ENCODE measurements around the gene CNPY3.

CNPY3 gene

DNA sequence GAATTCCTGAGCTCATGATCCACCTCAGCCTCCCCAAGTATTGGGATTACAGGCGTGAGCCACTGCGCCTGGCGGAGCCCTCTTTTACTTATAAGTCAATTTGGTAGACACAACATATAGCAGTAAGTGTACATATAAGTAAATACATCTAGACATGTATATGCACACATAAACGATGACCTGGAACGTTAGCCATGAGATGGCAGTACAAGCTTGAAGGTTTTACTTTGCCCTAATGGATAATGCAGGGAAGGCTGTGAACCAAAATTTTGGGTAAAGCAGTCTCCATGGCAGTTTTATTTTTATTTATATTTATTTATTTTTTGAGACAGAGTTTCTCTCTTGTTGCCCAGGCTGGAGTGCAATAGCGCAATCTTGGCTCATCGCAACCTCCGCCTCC lies 28.8 kb downstream of the CNPY3 start:
- Histone ChIP-seq H3K36me3 (ENCODE audit: control insufficient read depth in 2 of 2, insufficient read depth in 2 of 2, low read length in 2 of 2) (peaks cover 0 to 3% of the 10 kb centered on the region in 2 donors), H3K4me3 (ENCODE audit: low read length in 2 of 2) (no peak overlapping the region), H3K9me3 (ENCODE audit: control insufficient read depth in 2 of 2, low read length in 2 of 2) (no peaks in the 10 kb centered on the region), H3K9ac (ENCODE audit: low read length in 2 of 2) (no peak overlapping the region), H3K4me1 (ENCODE audit: control insufficient read depth, insufficient read depth, low read length) (peaks cover 13% of the 10 kb centered on the region), H3K27ac (ENCODE audit: low read length) (no peak overlapping the region), H3K27me3 (ENCODE audit: control insufficient read depth in 1 of 2, insufficient read depth in 2 of 2, low read length in 2 of 2) (no peaks in the 10 kb centered on the region)

DNA sequence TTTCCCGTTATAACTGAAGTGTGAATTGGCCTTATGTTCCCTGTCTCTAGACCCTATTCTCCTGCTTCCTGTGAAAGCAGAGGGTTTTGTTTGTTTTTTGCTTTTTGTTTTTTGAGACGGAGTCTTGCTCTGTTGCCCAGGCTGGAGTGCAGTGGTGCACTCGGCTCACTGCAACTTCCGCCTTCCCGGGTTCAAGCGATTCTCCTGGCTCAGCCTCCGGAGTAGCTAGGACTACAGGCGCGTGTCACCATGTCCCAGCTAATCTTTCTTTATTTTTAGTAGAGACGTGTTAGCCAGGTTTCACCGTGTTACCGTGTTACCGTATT lies 30.6 kb downstream of the CNPY3 start:
- Histone ChIP-seq H3K27ac (ENCODE audit: low read length) (no peak overlapping the region), H3K4me3 (ENCODE audit: low read length in 2 of 2) (peak overlapping the region; percentile 62 to 76), H3K36me3 (ENCODE audit: control insufficient read depth in 2 of 2, insufficient read depth in 2 of 2, low read length in 2 of 2) (peaks cover 5 to 8% of the 10 kb centered on the region in 2 donors), H3K9me3 (ENCODE audit: control insufficient read depth in 2 of 2, low read length in 2 of 2) (no peaks in the 10 kb centered on the region), H3K27me3 (ENCODE audit: control insufficient read depth in 1 of 2, insufficient read depth in 2 of 2, low read length in 2 of 2) (no peaks in the 10 kb centered on the region), H3K4me1 (ENCODE audit: control insufficient read depth, insufficient read depth, low read length) (peaks cover 16% of the 10 kb centered on the region), H3K9ac (ENCODE audit: low read length in 2 of 2) (no peak overlapping the region)

DNA sequence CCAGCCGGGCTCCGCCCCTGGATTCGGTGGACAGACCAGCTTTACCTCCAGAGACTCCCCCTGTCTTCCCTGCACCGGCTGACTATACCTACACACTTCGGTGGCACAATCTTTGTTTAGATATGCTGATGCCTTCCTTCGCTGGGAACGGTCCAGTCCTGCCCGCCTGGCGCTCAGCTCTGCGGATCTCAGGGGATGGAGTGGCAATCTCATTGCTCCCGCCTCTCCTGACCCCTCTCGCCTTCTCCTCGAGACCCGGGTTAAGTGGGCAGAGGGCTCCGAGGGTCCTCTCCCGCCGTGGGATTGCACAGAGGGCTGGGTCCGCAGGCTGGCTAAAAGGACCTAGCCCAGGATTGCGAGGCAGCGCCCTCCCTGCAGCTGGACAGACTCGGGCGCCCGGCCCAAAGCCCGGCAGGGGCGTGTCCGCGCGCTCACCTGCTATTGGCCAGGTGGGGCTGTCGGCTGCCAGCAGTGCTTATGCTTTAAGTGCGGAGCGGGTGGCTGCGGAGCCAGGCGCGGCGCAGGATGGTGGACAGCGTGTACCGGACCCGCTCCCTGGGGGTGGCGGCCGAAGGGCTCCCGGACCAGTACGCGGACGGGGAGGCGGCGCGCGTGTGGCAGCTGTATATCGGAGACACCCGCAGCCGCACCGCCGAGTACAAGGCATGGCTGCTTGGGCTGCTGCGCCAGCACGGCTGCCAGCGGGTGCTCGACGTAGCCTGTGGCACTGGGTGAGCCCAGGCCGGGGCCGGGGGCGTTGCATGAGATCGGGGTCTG lies 31.2 kb downstream of the CNPY3 start, which contains the start of gene GNMT:
Gene GNMT, plus strand, starts transcription at position 512 of the 777 bp plus-strand sequence. Its CDS starts 14 bp downstream, at position 526.
- Histone ChIP-seq H3K4me1 (ENCODE audit: control insufficient read depth, insufficient read depth, low read length) (peaks cover 16% of the 10 kb centered on the region), H3K9me3 (ENCODE audit: control insufficient read depth in 2 of 2, low read length in 2 of 2) (no peaks in the 10 kb centered on the region), H3K9ac (ENCODE audit: low read length in 2 of 2) (peak within 1 kb of the TSS in 1 of 2 donors; percentile 53), H3K27ac (ENCODE audit: low read length) (no peak within 1 kb of the TSS), H3K27me3 (ENCODE audit: control insufficient read depth in 1 of 2, insufficient read depth in 2 of 2, low read length in 2 of 2) (no peaks in the 10 kb centered on the region), H3K4me3 (ENCODE audit: low read length in 2 of 2) (peak within 1 kb of the TSS; percentile 62 to 76), H3K36me3 (ENCODE audit: control insufficient read depth in 2 of 2, insufficient read depth in 2 of 2, low read length in 2 of 2) (peaks cover 6 to 12% of the 10 kb centered on the region in 2 donors)

DNA sequence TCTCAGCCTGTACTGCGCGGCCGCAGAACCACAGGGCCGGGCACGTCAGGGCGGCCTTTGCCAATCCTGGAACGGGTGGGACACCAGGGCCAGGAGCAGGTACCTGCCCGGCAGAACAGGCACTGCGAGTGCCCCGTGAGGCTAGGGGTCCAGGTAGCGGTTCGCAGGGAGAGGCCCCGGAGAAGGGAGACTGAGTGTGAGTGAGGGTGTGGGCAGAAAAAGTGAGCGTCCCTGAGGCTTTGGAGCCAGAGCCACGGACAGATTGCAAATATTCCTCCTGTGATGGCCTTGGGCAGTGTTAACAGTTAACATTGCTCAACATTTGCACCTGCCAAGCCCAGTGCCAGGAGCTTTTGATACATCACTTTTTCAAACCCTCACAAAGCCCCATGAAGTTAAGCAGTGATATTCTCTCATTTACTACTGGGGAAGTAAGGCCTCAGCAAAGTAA lies 31.8 kb downstream of the CNPY3 start:
- H3K4me1 ChIP-seq (ENCODE audit: control insufficient read depth, insufficient read depth, low read length): peaks cover 16% of the 10 kb centered on the region
- H3K9ac ChIP-seq (ENCODE audit: low read length in 2 of 2): no peak overlapping the region
- H3K9me3 ChIP-seq (ENCODE audit: control insufficient read depth in 2 of 2, low read length in 2 of 2): no peaks in the 10 kb centered on the region
- H3K27me3 ChIP-seq (ENCODE audit: control insufficient read depth in 1 of 2, insufficient read depth in 2 of 2, low read length in 2 of 2): no peaks in the 10 kb centered on the region
- H3K4me3 ChIP-seq (ENCODE audit: low read length in 2 of 2): peak overlapping the region; percentile 62 to 76
- no peak overlapping the region for H3K27ac ChIP-seq (ENCODE audit: low read length)
- peaks cover 10 to 13% of the 10 kb centered on the region in 2 donors for H3K36me3 ChIP-seq (ENCODE audit: control insufficient read depth in 2 of 2, insufficient read depth in 2 of 2, low read length in 2 of 2)

DNA sequence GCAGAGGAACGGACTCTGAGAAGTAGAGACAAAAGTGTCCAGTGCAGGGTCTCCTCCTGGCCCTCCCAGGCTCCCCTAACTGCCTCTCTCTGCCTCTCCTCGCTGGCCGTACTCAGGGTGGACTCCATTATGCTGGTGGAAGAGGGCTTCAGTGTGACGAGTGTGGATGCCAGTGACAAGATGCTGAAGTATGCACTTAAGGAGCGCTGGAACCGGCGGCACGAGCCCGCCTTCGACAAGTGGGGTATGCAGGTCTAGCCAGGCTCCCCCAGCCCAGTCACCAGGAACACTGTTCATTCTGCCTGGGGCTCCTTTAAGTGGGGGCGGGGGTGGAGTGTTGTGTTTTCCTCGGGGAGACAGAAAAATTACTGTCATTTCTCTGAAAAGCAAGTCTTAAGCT lies 32.8 kb downstream of the CNPY3 start:
- H3K27me3 ChIP-seq (ENCODE audit: control insufficient read depth in 1 of 2, insufficient read depth in 2 of 2, low read length in 2 of 2): no peaks in the 10 kb centered on the region
- H3K27ac ChIP-seq (ENCODE audit: low read length): no peak overlapping the region
- peaks cover 16% of the 10 kb centered on the region for H3K4me1 ChIP-seq (ENCODE audit: control insufficient read depth, insufficient read depth, low read length)
- H3K36me3 ChIP-seq (ENCODE audit: control insufficient read depth in 2 of 2, insufficient read depth in 2 of 2, low read length in 2 of 2): peaks cover 11 to 20% of the 10 kb centered on the region in 2 donors
- no peak overlapping the region for H3K4me3 ChIP-seq (ENCODE audit: low read length in 2 of 2)
- H3K9me3 ChIP-seq (ENCODE audit: control insufficient read depth in 2 of 2, low read length in 2 of 2): no peaks in the 10 kb centered on the region
- no peak overlapping the region for H3K9ac ChIP-seq (ENCODE audit: low read length in 2 of 2)

DNA sequence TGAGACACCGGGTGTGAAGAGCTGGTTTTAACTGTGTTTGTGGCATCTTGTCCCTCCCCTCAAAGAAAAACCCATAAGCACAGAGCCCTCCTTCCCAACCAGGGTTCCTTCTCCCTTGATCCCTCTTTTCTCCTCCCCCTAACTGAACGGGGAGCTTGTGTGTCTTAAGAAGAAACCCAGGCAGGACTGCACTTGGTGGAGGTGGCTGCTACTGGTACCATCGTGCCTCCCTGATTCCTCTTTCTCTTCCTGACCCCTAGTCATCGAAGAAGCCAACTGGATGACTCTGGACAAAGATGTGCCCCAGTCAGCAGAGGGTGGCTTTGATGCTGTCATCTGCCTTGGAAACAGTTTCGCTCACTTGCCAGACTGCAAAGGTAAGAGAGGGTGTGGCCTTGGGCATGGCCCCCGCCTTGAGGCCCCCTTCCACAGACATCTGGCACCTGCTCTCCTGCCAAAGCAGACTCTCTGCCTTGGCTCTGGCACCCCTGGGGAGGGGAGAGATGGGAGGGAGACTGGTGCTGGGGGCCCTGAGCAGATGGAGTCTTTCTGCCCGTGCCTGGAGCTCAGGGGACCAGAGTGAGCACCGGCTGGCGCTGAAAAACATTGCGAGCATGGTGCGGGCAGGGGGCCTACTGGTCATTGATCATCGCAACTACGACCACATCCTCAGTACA lies 33.4 kb downstream of the CNPY3 start:
- Histone ChIP-seq H3K27me3 (ENCODE audit: control insufficient read depth in 1 of 2, insufficient read depth in 2 of 2, low read length in 2 of 2) (no peaks in the 10 kb centered on the region), H3K9me3 (ENCODE audit: control insufficient read depth in 2 of 2, low read length in 2 of 2) (no peaks in the 10 kb centered on the region), H3K27ac (ENCODE audit: low read length) (no peak overlapping the region), H3K36me3 (ENCODE audit: control insufficient read depth in 2 of 2, insufficient read depth in 2 of 2, low read length in 2 of 2) (peaks cover 15 to 25% of the 10 kb centered on the region in 2 donors), H3K4me3 (ENCODE audit: low read length in 2 of 2) (no peak overlapping the region), H3K4me1 (ENCODE audit: control insufficient read depth, insufficient read depth, low read length) (peaks cover 16% of the 10 kb centered on the region), H3K9ac (ENCODE audit: low read length in 2 of 2) (no peak overlapping the region)

DNA sequence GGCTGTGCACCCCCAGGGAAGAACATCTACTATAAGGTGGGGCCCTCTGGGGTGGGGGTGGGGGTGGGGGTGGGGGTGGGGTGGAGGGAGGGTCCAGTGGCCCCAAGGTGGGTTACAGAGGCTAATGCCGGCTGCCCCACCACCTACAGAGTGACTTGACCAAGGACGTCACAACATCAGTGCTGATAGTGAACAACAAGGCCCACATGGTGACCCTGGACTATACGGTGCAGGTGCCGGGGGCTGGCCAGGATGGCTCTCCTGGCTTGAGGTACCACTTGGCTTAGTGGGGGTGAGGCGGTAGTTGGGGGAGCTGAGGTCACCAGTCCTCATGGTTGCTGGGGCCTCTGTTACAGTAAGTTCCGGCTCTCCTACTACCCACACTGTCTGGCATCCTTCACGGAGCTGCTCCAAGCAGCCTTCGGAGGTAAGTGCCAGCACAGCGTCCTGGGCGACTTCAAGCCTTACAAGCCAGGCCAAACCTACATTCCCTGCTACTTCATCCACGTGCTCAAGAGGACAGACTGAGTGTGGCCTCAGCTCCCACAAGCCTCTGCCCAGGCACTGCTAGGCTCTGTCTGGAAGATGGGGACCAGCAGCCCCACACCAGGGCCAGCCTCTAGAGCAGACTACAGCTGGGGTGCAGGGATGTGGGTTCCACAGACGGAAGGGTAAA lies 34.0 kb downstream of the CNPY3 start:
- Histone ChIP-seq H3K9me3 (ENCODE audit: control insufficient read depth in 2 of 2, low read length in 2 of 2) (no peaks in the 10 kb centered on the region), H3K27ac (ENCODE audit: low read length) (no peak overlapping the region), H3K4me3 (ENCODE audit: low read length in 2 of 2) (no peak overlapping the region), H3K27me3 (ENCODE audit: control insufficient read depth in 1 of 2, insufficient read depth in 2 of 2, low read length in 2 of 2) (no peaks in the 10 kb centered on the region), H3K9ac (ENCODE audit: low read length in 2 of 2) (no peak overlapping the region), H3K4me1 (ENCODE audit: control insufficient read depth, insufficient read depth, low read length) (peaks cover 16% of the 10 kb centered on the region), H3K36me3 (ENCODE audit: control insufficient read depth in 2 of 2, insufficient read depth in 2 of 2, low read length in 2 of 2) (peaks cover 15 to 26% of the 10 kb centered on the region in 2 donors)

DNA sequence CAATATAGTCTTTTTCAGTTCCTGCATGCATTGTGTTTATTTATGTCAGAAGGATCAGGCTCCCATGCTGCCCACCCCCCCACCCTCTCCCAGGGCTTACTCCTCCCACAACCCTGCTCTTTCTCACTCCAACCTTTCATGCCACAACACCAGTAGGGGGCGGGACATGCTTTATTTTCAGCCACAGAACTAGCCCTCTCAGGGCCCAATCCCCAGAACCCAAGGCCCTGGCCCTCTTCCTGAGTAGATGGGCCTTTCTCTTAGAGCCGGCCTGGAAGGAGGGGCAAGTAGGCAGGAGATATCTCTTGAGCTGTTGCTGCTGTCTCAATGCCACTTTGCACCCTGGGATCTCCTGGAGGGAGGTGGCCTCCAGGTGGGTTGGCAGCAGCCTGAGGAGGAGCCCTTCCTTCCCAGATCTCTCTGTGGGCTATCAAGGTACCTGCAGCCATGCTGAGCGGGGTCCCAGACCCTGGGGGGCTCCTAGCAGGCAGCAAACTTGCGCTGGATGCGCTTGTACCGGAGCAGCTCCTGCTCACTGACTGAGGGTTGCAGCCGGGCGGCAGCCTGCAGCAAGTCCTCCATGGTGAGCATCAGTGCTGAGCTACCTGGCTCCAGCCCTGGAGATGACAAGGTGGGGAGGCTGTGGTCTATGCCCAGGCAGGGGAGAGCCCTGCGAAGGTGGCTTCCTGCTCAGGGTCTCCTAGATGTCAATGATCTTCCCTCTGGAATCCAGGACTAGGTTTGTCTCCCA lies 34.8 kb downstream of the CNPY3 start:
- H3K4me1 ChIP-seq (ENCODE audit: control insufficient read depth, insufficient read depth, low read length): peaks cover 16% of the 10 kb centered on the region
- no peaks in the 10 kb centered on the region for H3K9me3 ChIP-seq (ENCODE audit: control insufficient read depth in 2 of 2, low read length in 2 of 2)
- H3K4me3 ChIP-seq (ENCODE audit: low read length in 2 of 2): no peak overlapping the region
- H3K36me3 ChIP-seq (ENCODE audit: control insufficient read depth in 2 of 2, insufficient read depth in 2 of 2, low read length in 2 of 2): peaks cover 22 to 28% of the 10 kb centered on the region in 2 donors
- no peaks in the 10 kb centered on the region for H3K27me3 ChIP-seq (ENCODE audit: control insufficient read depth in 1 of 2, insufficient read depth in 2 of 2, low read length in 2 of 2)
- no peak overlapping the region for H3K9ac ChIP-seq (ENCODE audit: low read length in 2 of 2)
- H3K27ac ChIP-seq (ENCODE audit: low read length): no peak overlapping the region

DNA sequence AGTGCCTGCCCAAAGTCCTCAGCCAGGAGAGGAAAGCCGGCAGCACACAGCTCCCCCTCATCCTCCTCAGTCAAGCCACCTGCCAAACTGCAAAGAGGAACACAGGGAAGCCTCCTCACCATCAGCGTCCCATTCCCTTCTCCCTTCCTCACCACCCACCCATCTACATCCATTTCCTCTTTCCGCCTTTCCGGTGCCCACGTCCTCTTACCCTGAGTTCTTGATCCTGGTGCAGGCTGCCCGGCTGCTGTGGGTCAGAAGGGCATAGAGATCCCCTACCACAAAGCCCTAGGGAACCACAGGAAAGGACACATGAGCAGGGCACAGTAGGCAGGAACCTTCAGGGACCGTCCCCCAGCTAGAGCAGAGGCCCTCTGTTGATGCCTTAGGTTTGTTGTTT lies 37.3 kb downstream of the CNPY3 start:
- H3K27me3 ChIP-seq (ENCODE audit: control insufficient read depth in 1 of 2, insufficient read depth in 2 of 2, low read length in 2 of 2): no peaks in the 10 kb centered on the region
- H3K4me3 ChIP-seq (ENCODE audit: low read length in 2 of 2): no peak overlapping the region
- peaks cover 27 to 34% of the 10 kb centered on the region in 2 donors for H3K36me3 ChIP-seq (ENCODE audit: control insufficient read depth in 2 of 2, insufficient read depth in 2 of 2, low read length in 2 of 2)
- H3K9ac ChIP-seq (ENCODE audit: low read length in 2 of 2): no peak overlapping the region
- no peaks in the 10 kb centered on the region for H3K9me3 ChIP-seq (ENCODE audit: control insufficient read depth in 2 of 2, low read length in 2 of 2)
- H3K27ac ChIP-seq (ENCODE audit: low read length): no peak overlapping the region
- H3K4me1 ChIP-seq (ENCODE audit: control insufficient read depth, insufficient read depth, low read length): peaks cover 3% of the 10 kb centered on the region

DNA sequence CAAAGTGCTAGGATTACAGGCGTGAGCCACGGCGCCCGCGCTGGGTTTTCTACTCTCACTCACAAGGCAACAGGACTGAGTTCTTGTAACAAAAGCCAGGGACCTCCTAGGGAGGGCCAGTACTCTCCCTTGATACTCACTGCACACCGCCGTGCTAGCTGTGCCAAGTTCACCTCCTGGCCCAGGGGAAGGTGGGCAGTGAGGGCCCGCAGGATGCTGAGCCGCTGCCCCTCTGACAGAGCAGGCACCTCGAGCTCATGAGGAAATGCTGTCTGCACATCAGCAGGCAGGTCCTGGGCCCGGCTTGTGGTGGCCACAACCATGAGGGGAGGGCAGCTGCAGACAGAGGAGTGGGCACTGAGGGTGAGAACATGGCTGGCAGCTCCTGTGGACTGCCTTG lies 37.9 kb downstream of the CNPY3 start:
- H3K4me1 ChIP-seq (ENCODE audit: control insufficient read depth, insufficient read depth, low read length): peaks cover 3% of the 10 kb centered on the region
- peaks cover 27 to 33% of the 10 kb centered on the region in 2 donors for H3K36me3 ChIP-seq (ENCODE audit: control insufficient read depth in 2 of 2, insufficient read depth in 2 of 2, low read length in 2 of 2)
- no peaks in the 10 kb centered on the region for H3K27me3 ChIP-seq (ENCODE audit: control insufficient read depth in 1 of 2, insufficient read depth in 2 of 2, low read length in 2 of 2)
- no peak overlapping the region for H3K4me3 ChIP-seq (ENCODE audit: low read length in 2 of 2)
- no peak overlapping the region for H3K27ac ChIP-seq (ENCODE audit: low read length)
- no peaks in the 10 kb centered on the region for H3K9me3 ChIP-seq (ENCODE audit: control insufficient read depth in 2 of 2, low read length in 2 of 2)
- no peak overlapping the region for H3K9ac ChIP-seq (ENCODE audit: low read length in 2 of 2)

Data from stomach smooth muscle (tissue), 2 donors.